Neutrophil (primary cell): ENCODE measurements around the gene MOAP1.
"Not testable (repeated sequence)": the region's sequence is repeated elsewhere in the genome, so short reads cannot be mapped to it uniquely, and the experiment has no call there.

ENCODE experiments used
- H3K27ac ChIP-seq: fragments of 200-600 bp; sonication (generic); 2 replicates; pipeline ENCODE4 v1.5.1; 2016; ENCODE audit warnings: mild to moderate bottlenecking, moderate library complexity
- H3K27me3 ChIP-seq: fragments of 200-600 bp; sonication (generic); 2 replicates; pipeline ENCODE4 v1.6.0; 2016; ENCODE audit warnings: mild to moderate bottlenecking
- H3K36me3 ChIP-seq: fragments of 200-600 bp; sonication (generic); 2 replicates; pipeline ENCODE4 v1.5.1; 2017
- H3K4me1 ChIP-seq, 2 experiments: fragments of 200-600 bp in 1 of 2; sonication (generic) in 1 of 2; 1 replicate in 1 of 2; 2 replicates in 1 of 2; pipeline versions ENCODE4 v1.5.1 to v1.6.1; 2013 to 2016; ENCODE audit warnings: low read depth in 1 of 2, low read length in 1 of 2, mild to moderate bottlenecking in 1 of 2, moderate library complexity in 1 of 2; ENCODE audit not compliant: control insufficient read depth in 1 of 2, insufficient read depth in 1 of 2
- H3K4me3 ChIP-seq, 2 experiments: fragments of 200-600 bp in 1 of 2; sonication (generic) in 1 of 2; 1 replicate in 1 of 2; 2 replicates in 1 of 2; pipeline ENCODE4 v1.5.1; 2013 to 2016; ENCODE audit warnings: low read depth in 1 of 2, low read length in 1 of 2, mild to moderate bottlenecking in 1 of 2, moderate library complexity in 1 of 2
- H3K9me3 ChIP-seq: fragments of 200-600 bp; sonication (generic); 2 replicates; pipeline ENCODE4 v1.5.1; 2016
- CTCF ChIP-seq: fragments of 200-600 bp; sonication (generic); IDR thresholded peaks from 2 replicates; pipeline ENCODE4 v1.5.1; 2016; ENCODE audit warnings: antibody characterized with exemption

MOAP1 gene

GRCh38 chr14:93163564-93163963 is 21.1 kb downstream of the MOAP1 start:
- Histone ChIP-seq H3K27me3 (no peaks in the 10 kb centered on the region), H3K27ac (no peak overlapping the region), H3K9me3 (no peaks in the 10 kb centered on the region), H3K4me1 (no peaks in the 10 kb centered on the region), H3K4me3 (no peak overlapping the region), H3K36me3 (no peaks in the 10 kb centered on the region)
- TF ChIP-seq CTCF = no peak

- Histone ChIP-seq H3K9me3 (no peaks in the 10 kb centered on the region), H3K4me3 (no peak overlapping the region), H3K36me3 (no peaks in the 10 kb centered on the region), H3K4me1 (no peaks in the 10 kb centered on the region), H3K27ac (no peak overlapping the region), H3K27me3 (no peaks in the 10 kb centered on the region)
- no peak for TF ChIP-seq CTCF
Observed at GRCh38 chr14:93161411-93161940, 23.2 kb downstream of the MOAP1 start.

- Histone ChIP-seq H3K4me1 (no peaks in the 10 kb centered on the region), H3K36me3 (no peaks in the 10 kb centered on the region), H3K9me3 (no peaks in the 10 kb centered on the region), H3K27ac (no peak overlapping the region), H3K4me3 (no peak overlapping the region), H3K27me3 (no peaks in the 10 kb centered on the region)
- no peak for TF ChIP-seq CTCF
Observed at GRCh38 chr14:93160353-93160801, 24.3 kb downstream of the MOAP1 start.

- H3K4me1 ChIP-seq, H3K4me3 ChIP-seq, H3K36me3 ChIP-seq, H3K9me3 ChIP-seq, H3K27me3 ChIP-seq, H3K27ac ChIP-seq: not testable (repeated sequence)
Observed at GRCh38 chr14:93159625-93160352, 24.9 kb downstream of the MOAP1 start.

- H3K4me1 ChIP-seq, H3K4me3 ChIP-seq, H3K36me3 ChIP-seq, H3K27ac ChIP-seq, H3K27me3 ChIP-seq, H3K9me3 ChIP-seq: not testable (repeated sequence)
Observed at GRCh38 chr14:93158349-93158748, 26.3 kb downstream of the MOAP1 start.

- no peak for TF ChIP-seq CTCF
- Histone ChIP-seq H3K27ac (no peak overlapping the region), H3K9me3 (no peaks in the 10 kb centered on the region), H3K27me3 (no peaks in the 10 kb centered on the region), H3K4me3 (no peak overlapping the region), H3K4me1 (peaks cover 0 to 1% of the 10 kb centered on the region in 2 experiments), H3K36me3 (no peaks in the 10 kb centered on the region)
Observed at GRCh38 chr14:93156693-93157369, 27.9 kb downstream of the MOAP1 start.
